HepG2 (cell line): ENCODE results near the gene POLA1. TPM values are rescaled to one million over a fixed set of nuclear protein-coding genes. Genes with fewer than 3 reads are reported as not detected.

ENCODE experiments used
- ATAC-seq: fragments of 200-7000 bp; cut with Tn5 transposase; 3 replicates; pipeline ENCODE4 v1.9.1; 2020; ENCODE audit warnings: mild to moderate bottlenecking, moderate library complexity
- BruUV-seq: library from RNA; stranded (reverse); fragments of 400-500 nt; replicated peaks from 2 replicates; lab custom pipeline; 2021; lab: Mats Ljungman, UMichigan
- CTCF ChIA-PET: fragments of 300-600 bp; formaldehyde crosslinking; extraction: SDS; loops from one replicate; lab custom pipeline; 2021; ENCODE audit warnings: low total read pairs, inconsistent platforms, low intra/inter-chr PET ratio; lab: Yijun Ruan, JAX
- POLR2A ChIA-PET: fragments of 350-600 bp; sonication (Branson Sonifier 250); formaldehyde crosslinking; loops from one replicate; lab custom pipeline; 2020; ENCODE audit warnings: antibody characterized with exemption, inconsistent platforms; lab: Yijun Ruan, JAX
- DNase-seq: peaks from one replicate; pipeline ENCODE4 v3.0.0-alpha.2; 2015; ENCODE audit warnings: low spot score
- FAIRE-seq: peaks from 3 replicates; lab custom pipeline; 2011; peaks lifted over from hg19 to GRCh38; lab: Jason Lieb, UNC
- H2AFZ ChIP-seq: one replicate; pipeline ENCODE4 v1.6.1; 2011; ENCODE audit warnings: low read length, inconsistent platforms
- H3K27ac ChIP-seq: fragments of 300-600 bp; 3 replicates; pipeline ENCODE4 v1.8.0; 2011; ENCODE audit warnings: mixed run types, mild to moderate bottlenecking, mixed read lengths, low read length, inconsistent platforms; ENCODE audit not compliant: insufficient read depth; ENCODE audit errors: extremely low read length
- H3K27me3 ChIP-seq, 2 experiments: fragments of 200-600 bp in 1 of 2; 2 replicates in 1 of 2; 3 replicates in 1 of 2; pipeline versions ENCODE4 v1.6.0 to v1.8.0; 2011; ENCODE audit warnings: low read length in 2 of 2, mild to moderate bottlenecking in 2 of 2, moderate library complexity in 2 of 2, inconsistent platforms in 1 of 2; ENCODE audit not compliant: insufficient read depth in 2 of 2, control insufficient read depth in 1 of 2
- H3K36me3 ChIP-seq, 2 experiments: fragments of 200-600 bp in 1 of 2; replicated peaks in 1 of 2; 2 replicates in 1 of 2; 3 replicates in 1 of 2; pipeline versions ENCODE4 v1.5.1 to v1.8.0; 2011; ENCODE audit warnings: low read length in 2 of 2, inconsistent platforms in 1 of 2; ENCODE audit not compliant: insufficient read depth in 2 of 2, control insufficient read depth in 1 of 2
- H3K4me1 ChIP-seq: 2 replicates; pipeline ENCODE4 v1.5.1; 2012; ENCODE audit warnings: low read length, inconsistent platforms; ENCODE audit not compliant: insufficient read depth
- H3K4me2 ChIP-seq: 2 replicates; pipeline ENCODE4 v1.6.0; 2011; ENCODE audit warnings: low read depth, low read length, inconsistent platforms
- H3K4me3 ChIP-seq, 3 experiments: fragments of 200-600 bp in 1 of 3; sonication (generic), shearing (Covaris generic) in 1 of 3; replicated peaks in 1 of 3; 2 replicates each; pipeline ENCODE4 v1.5.1; 2011 to 2016; ENCODE audit warnings: low read length in 3 of 3, inconsistent platforms in 2 of 3, low read depth in 2 of 3, mild to moderate bottlenecking in 2 of 3, control low read depth in 1 of 3, mixed read lengths in 1 of 3; ENCODE audit not compliant: insufficient read depth in 1 of 3
- H3K79me2 ChIP-seq: one replicate; pipeline ENCODE4 v1.6.1; 2011; ENCODE audit warnings: low read length, inconsistent platforms; ENCODE audit not compliant: insufficient read depth
- H3K9ac ChIP-seq: 2 replicates; pipeline ENCODE4 v1.6.0; 2011; ENCODE audit warnings: mild to moderate bottlenecking, low read depth, low read length, inconsistent platforms; ENCODE audit not compliant: insufficient read depth
- H3K9me3 ChIP-seq: 2 replicates; pipeline ENCODE4 v1.5.1; 2012; ENCODE audit warnings: mild to moderate bottlenecking, low read length
- H4K20me1 ChIP-seq: 2 replicates; pipeline ENCODE4 v1.6.0; 2011; ENCODE audit warnings: inconsistent platforms, mild to moderate bottlenecking, low read length, moderate library complexity; ENCODE audit not compliant: insufficient read depth
- ARID3A ChIP-seq: IDR thresholded peaks from 2 replicates; pipeline ENCODE4 v1.6.1; 2012; ENCODE audit warnings: low read depth, low read length, improper control_type of control experiment
- ATF6 ChIP-seq: sonication (generic); formaldehyde crosslinking; conservative IDR thresholded peaks from 2 replicates; pipeline ENCODE4 v1.4.0; 2020; ENCODE audit warnings: missing genetic modification reagents
- CREM ChIP-seq, 2 experiments: sonication (generic) in 1 of 2; formaldehyde crosslinking in 1 of 2; IDR thresholded peaks; 2 replicates each; pipeline versions ENCODE4 v1.4.0 to v1.6.1; 2016 to 2020; ENCODE audit warnings: antibody characterized with exemption in 1 of 2, mild to moderate bottlenecking in 1 of 2, missing genetic modification reagents in 1 of 2
- ELF4 ChIP-seq: sonication (generic); formaldehyde crosslinking; IDR thresholded peaks from 2 replicates; pipeline ENCODE4 v1.5.0; 2020; ENCODE audit warnings: missing genetic modification reagents, mild to moderate bottlenecking, moderate library complexity, borderline replicate concordance
- IKZF4 ChIP-seq: sonication (generic); formaldehyde crosslinking; IDR thresholded peaks from 2 replicates; pipeline ENCODE4 v1.5.1; 2020; ENCODE audit warnings: borderline replicate concordance, mild to moderate bottlenecking, low read depth, missing genetic modification reagents; ENCODE audit errors: not compliant biosample characterization
- JARID2 ChIP-seq: sonication (generic); formaldehyde crosslinking; IDR thresholded peaks from 2 replicates; pipeline ENCODE4 v1.8.1; 2023; ENCODE audit warnings: missing genetic modification reagents, inconsistent platforms; ENCODE audit not compliant: insufficient replicate concordance
- NKX3-1 ChIP-seq: sonication (generic); formaldehyde crosslinking; IDR thresholded peaks from 2 replicates; pipeline ENCODE4 v1.5.0; 2020; ENCODE audit warnings: missing genetic modification reagents
- RFX5 ChIP-seq: IDR thresholded peaks from 2 replicates; pipeline ENCODE4 v1.6.1; 2011; ENCODE audit warnings: low read depth, low read length, improper control_type of control experiment
- SYNCRIP ChIP-seq: fragments of 200-400 bp; formaldehyde crosslinking; IDR thresholded peaks from 2 replicates; pipeline ENCODE4 v1.6.1; 2018; ENCODE audit warnings: mild to moderate bottlenecking, low read depth, low read length; ENCODE audit not compliant: insufficient read depth
- ZFP62 ChIP-seq: sonication (generic); formaldehyde crosslinking; IDR thresholded peaks from 2 replicates; pipeline ENCODE4 v1.4.0; 2020; ENCODE audit warnings: missing genetic modification reagents
- ZNF382 ChIP-seq: sonication (generic); formaldehyde crosslinking; IDR thresholded peaks from 2 replicates; pipeline ENCODE4 v1.5.0; 2020; ENCODE audit warnings: missing genetic modification reagents, mild to moderate bottlenecking, borderline replicate concordance
- ZNF569 ChIP-seq: sonication (generic); formaldehyde crosslinking; IDR thresholded peaks from 2 replicates; pipeline ENCODE4 v1.5.0; 2020; ENCODE audit warnings: mild to moderate bottlenecking, missing genetic modification reagents, moderate library complexity, borderline replicate concordance
- ZNF616 ChIP-seq: sonication (generic); formaldehyde crosslinking; IDR thresholded peaks from 2 replicates; pipeline ENCODE4 v1.5.0; 2020; ENCODE audit warnings: low read depth, mild to moderate bottlenecking, missing genetic modification reagents
- ZSCAN9 ChIP-seq: IDR thresholded peaks from 2 replicates; pipeline ENCODE4 v1.6.1; 2016; ENCODE audit warnings: borderline replicate concordance
- WGBS: methylation state at CpG from one replicate; pipeline ENCODE4 v1.1.6; 2017; ENCODE audit warnings: low lambda C conversion rate; 5-methylcytosine and 5-hydroxymethylcytosine counted together
- in situ Hi-C: cut with HindIII; loops from 2 replicates; pipeline ENCODE4 v1.10.0; 2017; ENCODE audit warnings: low pct_unique_long_range_greater_than_20kb; ENCODE audit not compliant: extremely low pct_ligation_motif_present
- intact Hi-C: fragments of 100-400 bp; cut with micrococcal nuclease; formaldehyde crosslinking; loops from one replicate; pipeline ENCODE4 v1.10.0; 2022; ENCODE audit not compliant: unreplicated experiment
- polyA plus RNA-seq, 8 experiments: library from polyadenylated mRNA; depleted of rRNA in 3 of 8; stranded (reverse) in 7 of 8; unstranded in 1 of 8; fragments of >200 nt; fragmentation: Illumina TruSeq in 4 of 8; extraction: Trizol in 4 of 8; gene quantifications; 2 replicates each; pipeline versions ENCODE4 v1.2.1 to v1.2.3, GENCODE V29; 2011 to 2016; ENCODE audit warnings: low read depth in 4 of 8, missing spikeins in 1 of 8, mixed read lengths in 1 of 8; ENCODE audit not compliant: insufficient read depth in 1 of 8
- total RNA-seq, 5 experiments: library from RNA; depleted of rRNA; stranded (reverse); fragments of >200 nt; fragmentation: Illumina TruSeq; extraction: Trizol; gene quantifications; 2 replicates each; pipeline ENCODE4 v1.2.3, GENCODE V29; 2016; ENCODE audit warnings: low read depth in 1 of 5

Gene POLA1
- total and polyA plus RNA-seq, 2 of the 13 experiments (the other 11 are each of a cell fraction or from before 2014, with no cell fraction given), result 3.3 to 26.5 TPM

GRCh38 chrX:24899391-24899790, 205.7 kb downstream of the POLA1 start (continued):
- TF ChIP-seq JARID2 (CRISPR knock-in tag), result no peak
- no peak for TF ChIP-seq ZNF382

- H3K27ac ChIP-seq, result no peak overlapping the region
- no peaks in the 10 kb centered on the region for H3K9me3 ChIP-seq
- H4K20me1 ChIP-seq, result no peaks in the 10 kb centered on the region
- H3K4me2 ChIP-seq, result no peak overlapping the region
- POLR2A ChIA-PET, result no interaction called here
- H2AFZ ChIP-seq, result no peak overlapping the region
- DNase-seq, result no peak
- no peak overlapping the region for H3K9ac ChIP-seq
- 93% methylated on average over 1 of the region's 1 CpG for WGBS
- in situ Hi-C loops, result no loop called here
- H3K4me1 ChIP-seq, result peaks cover 13% of the 10 kb centered on the region; the same call in 1 of the 2 replicates
- FAIRE-seq, result no peak
- H3K4me3 ChIP-seq, result no peak overlapping the region
- BruUV-seq, result no TSS peak
- ATAC-seq, result no peak
- intact Hi-C loops, result no loop called here
- H3K27me3 ChIP-seq, result no peaks in the 10 kb centered on the region
- no peaks in the 10 kb centered on the region for H3K36me3 ChIP-seq
- TF ChIP-seq RFX5 (peak; percentile 68; the same call in 1 of the 2 replicates), IKZF4 (CRISPR knock-in tag) (no peak)
- H3K79me2 ChIP-seq, result no peaks in the 10 kb centered on the region
- CTCF ChIA-PET, result no interaction called here
Observed at GRCh38 chrX:24900234-24900633, 206.5 kb downstream of the POLA1 start.

- Histone ChIP-seq H3K9ac (no peak overlapping the region), H3K9me3 (no peaks in the 10 kb centered on the region), H3K4me1 (no peaks in the 10 kb centered on the region), H3K36me3 (no peaks in the 10 kb centered on the region), H3K4me3 (no peak overlapping the region), H3K4me2 (no peak overlapping the region), H4K20me1 (no peaks in the 10 kb centered on the region), H3K27me3 (no peaks in the 10 kb centered on the region), H2AFZ (no peak overlapping the region), H3K79me2 (no peaks in the 10 kb centered on the region), H3K27ac (no peak overlapping the region)
- in situ Hi-C loops (no loop called here), intact Hi-C loops (no loop called here)
- ATAC-seq (no peak), FAIRE-seq (no peak), DNase-seq (no peak)
- ChIA-PET CTCF (no interaction called here), POLR2A (no interaction called here)
- WGBS, result 98% methylated on average over 5 of the region's 5 CpGs
- BruUV-seq, result no TSS peak
- no peak for TF ChIP-seq SYNCRIP
- TF ChIP-seq ZSCAN9 (CRISPR knock-in tag), result no peak
- TF ChIP-seq ZNF616, result no peak
- no peak for TF ChIP-seq ATF6 (CRISPR knock-in tag)
- no peak for TF ChIP-seq NKX3-1
- TF ChIP-seq ZNF569 (CRISPR knock-in tag), result no peak
- no peak for TF ChIP-seq ARID3A
- no peak for TF ChIP-seq ELF4
- TF ChIP-seq CREM (IDR thresholded peaks at IDR 0.05), result no peak
- no peak for TF ChIP-seq CREM (CRISPR knock-in tag; IDR thresholded peaks at IDR 0.05)
- no peak for TF ChIP-seq ZFP62 (CRISPR knock-in tag)
Observed at GRCh38 chrX:24902806-24903205, 209.1 kb downstream of the POLA1 start.
